ENCODE measurements around the gene MSI2.

The MSI2 gene

DNA sequence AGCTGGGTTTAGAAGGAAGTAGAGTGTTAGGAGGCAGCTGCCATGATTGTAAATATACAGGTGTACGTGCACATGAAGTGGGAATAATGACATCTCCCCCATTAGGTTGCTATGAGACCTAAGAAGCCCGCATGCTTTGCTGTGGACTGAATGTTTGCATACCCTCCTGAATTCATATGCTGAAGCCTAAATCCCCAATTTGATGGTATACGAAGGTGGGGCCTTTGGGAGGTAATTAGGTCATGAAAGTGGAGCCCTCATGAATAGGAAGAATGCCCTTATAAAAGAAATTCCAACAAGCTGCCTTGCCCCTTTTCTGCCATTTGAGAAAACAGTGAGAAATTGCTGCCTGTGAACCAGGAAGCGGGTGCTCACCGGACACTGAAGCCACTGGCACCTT, 444.8 kb downstream of the MSI2 start:
- H3K9me3 Mint-ChIP-seq, result no peaks in the 10 kb centered on the region
- H3K4me3 Mint-ChIP-seq, result no peak overlapping the region
- DNase-seq (ENCODE audit: low spot score in 2 of 2), result no peak
- H3K27me3 Mint-ChIP-seq, result no peaks in the 10 kb centered on the region
- no peak overlapping the region for H3K27ac Mint-ChIP-seq (ENCODE audit: low read depth)
- H3K4me1 Mint-ChIP-seq, result peaks cover 5% of the 10 kb centered on the region
- no peak for ATAC-seq (replicated peaks; ENCODE audit: extremely low read depth, poor library complexity, severe bottlenecking)
- no peaks in the 10 kb centered on the region for H3K36me3 Mint-ChIP-seq (ENCODE audit: insufficient read depth)

DNA sequence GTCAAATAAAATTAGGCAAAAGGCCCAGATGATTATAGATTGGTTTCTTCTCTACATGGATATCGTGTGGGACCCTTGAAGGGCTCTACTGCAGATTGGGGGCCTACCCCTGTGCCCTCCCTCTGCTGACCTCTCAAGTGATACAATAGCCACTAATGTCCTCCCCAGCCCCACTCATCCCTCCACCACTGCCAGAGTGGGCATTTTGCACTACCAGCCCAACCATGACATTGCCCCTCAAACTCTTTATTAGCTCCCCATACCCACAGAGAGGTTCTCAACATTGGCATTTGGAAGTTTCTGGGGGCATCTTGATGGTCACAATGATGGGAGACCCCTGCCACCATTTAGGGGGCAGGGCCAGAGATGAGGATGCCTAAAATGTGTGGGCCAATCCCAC, 446.9 kb downstream of the MSI2 start:
- Mint-ChIP-seq H3K36me3 (ENCODE audit: insufficient read depth) (no peaks in the 10 kb centered on the region), H3K4me1 (peaks cover 5% of the 10 kb centered on the region), H3K27me3 (no peaks in the 10 kb centered on the region), H3K4me3 (no peak overlapping the region), H3K9me3 (no peaks in the 10 kb centered on the region), H3K27ac (ENCODE audit: low read depth) (no peak overlapping the region)
- no peak for ATAC-seq (replicated peaks; ENCODE audit: extremely low read depth, poor library complexity, severe bottlenecking)
- no peak for DNase-seq (ENCODE audit: low spot score in 2 of 2)

DNA sequence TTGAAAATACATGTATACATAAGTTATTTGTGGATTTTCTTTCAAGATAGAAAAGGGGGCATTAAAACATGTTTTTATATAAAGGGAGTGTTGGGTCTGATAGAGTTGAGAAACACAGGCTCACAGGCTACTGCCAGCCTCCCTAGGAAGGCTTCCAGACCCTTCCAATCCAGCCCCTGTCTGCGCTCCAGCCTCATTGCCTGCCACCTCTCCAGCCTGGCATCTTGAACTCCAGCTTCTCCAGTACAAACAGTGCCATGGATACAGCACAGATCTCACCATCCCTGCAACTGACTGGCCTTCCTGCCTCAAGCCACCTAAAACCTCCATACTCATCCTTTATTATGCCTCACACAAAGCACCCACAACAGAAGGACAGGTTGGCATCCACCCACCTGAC, 448.1 kb downstream of the MSI2 start:
- Mint-ChIP-seq H3K4me1 (peaks cover 5% of the 10 kb centered on the region), H3K9me3 (no peaks in the 10 kb centered on the region), H3K27ac (ENCODE audit: low read depth) (no peak overlapping the region), H3K27me3 (no peaks in the 10 kb centered on the region), H3K4me3 (no peak overlapping the region), H3K36me3 (ENCODE audit: insufficient read depth) (no peaks in the 10 kb centered on the region)
- ATAC-seq (replicated peaks; ENCODE audit: extremely low read depth, poor library complexity, severe bottlenecking), result no peak
- no peak for DNase-seq (ENCODE audit: low spot score in 2 of 2)

GRCh38 chr17:57705921-57706695, 449.8 kb downstream of the MSI2 start:
- no peak overlapping the region for H3K4me3 Mint-ChIP-seq
- no peaks in the 10 kb centered on the region for H3K9me3 Mint-ChIP-seq
- peaks cover 5% of the 10 kb centered on the region for H3K4me1 Mint-ChIP-seq
- DNase-seq (ENCODE audit: low spot score in 2 of 2) (no peak), ATAC-seq (replicated peaks; ENCODE audit: extremely low read depth, poor library complexity, severe bottlenecking) (no peak)
- no peak overlapping the region for H3K27ac Mint-ChIP-seq (ENCODE audit: low read depth)
- peaks cover 3% of the 10 kb centered on the region for H3K27me3 Mint-ChIP-seq
- H3K36me3 Mint-ChIP-seq (ENCODE audit: insufficient read depth), result no peaks in the 10 kb centered on the region

GRCh38 chr17:57706761-57707160, 450.4 kb downstream of the MSI2 start:
- Mint-ChIP-seq H3K4me1 (peaks cover 5% of the 10 kb centered on the region), H3K27me3 (peaks cover 10% of the 10 kb centered on the region), H3K4me3 (no peak overlapping the region), H3K36me3 (ENCODE audit: insufficient read depth) (no peaks in the 10 kb centered on the region), H3K9me3 (no peaks in the 10 kb centered on the region), H3K27ac (ENCODE audit: low read depth) (no peak overlapping the region)
- ATAC-seq (replicated peaks; ENCODE audit: extremely low read depth, poor library complexity, severe bottlenecking) (no peak), DNase-seq (ENCODE audit: low spot score in 2 of 2) (no peak)

- no peak for ATAC-seq (replicated peaks; ENCODE audit: extremely low read depth, poor library complexity, severe bottlenecking)
- H3K27me3 Mint-ChIP-seq, result peaks cover 13% of the 10 kb centered on the region
- peaks cover 5% of the 10 kb centered on the region for H3K4me1 Mint-ChIP-seq
- H3K4me3 Mint-ChIP-seq, result no peak overlapping the region
- no peak for DNase-seq (ENCODE audit: low spot score in 2 of 2)
- no peaks in the 10 kb centered on the region for H3K9me3 Mint-ChIP-seq
- no peaks in the 10 kb centered on the region for H3K36me3 Mint-ChIP-seq (ENCODE audit: insufficient read depth)
- no peak overlapping the region for H3K27ac Mint-ChIP-seq (ENCODE audit: low read depth)
These were observed 451.6 kb downstream of the MSI2 start for GRCh38 chr17:57707892-57708291.

GRCh38 chr17:57708410-57708809, 452.1 kb downstream of the MSI2 start:
- H3K27ac Mint-ChIP-seq (ENCODE audit: low read depth), result peak overlapping the region; percentile 26
- H3K27me3 Mint-ChIP-seq, result peaks cover 18% of the 10 kb centered on the region
- peaks cover 5% of the 10 kb centered on the region for H3K4me1 Mint-ChIP-seq
- ATAC-seq (replicated peaks; ENCODE audit: extremely low read depth, poor library complexity, severe bottlenecking), result no peak
- no peak for DNase-seq (ENCODE audit: low spot score in 2 of 2)
- H3K9me3 Mint-ChIP-seq, result no peaks in the 10 kb centered on the region
- H3K4me3 Mint-ChIP-seq, result no peak overlapping the region
- no peaks in the 10 kb centered on the region for H3K36me3 Mint-ChIP-seq (ENCODE audit: insufficient read depth)

DNA sequence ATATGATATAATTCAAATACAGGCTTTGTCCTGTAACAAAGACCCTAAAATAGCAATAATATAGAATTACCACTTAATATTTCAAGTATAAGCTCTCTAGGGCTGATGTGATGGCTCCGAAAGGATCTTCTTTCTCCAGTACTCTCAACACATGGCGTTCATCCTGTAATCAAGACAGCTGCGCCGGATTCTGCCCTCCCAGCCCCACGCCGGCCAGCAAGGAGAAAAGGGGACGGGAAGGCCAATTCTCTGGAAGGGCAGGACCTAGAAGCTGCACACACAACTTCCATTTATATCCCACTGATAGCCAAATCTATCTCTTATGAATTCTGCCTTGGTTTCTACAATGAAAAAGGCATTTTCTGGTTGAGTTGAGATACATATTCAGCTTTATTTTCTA, 456.8 kb downstream of the MSI2 start:
- H3K4me1 Mint-ChIP-seq, result no peaks in the 10 kb centered on the region
- DNase-seq (ENCODE audit: low spot score in 2 of 2) (no peak), ATAC-seq (replicated peaks; ENCODE audit: extremely low read depth, poor library complexity, severe bottlenecking) (no peak)
- no peaks in the 10 kb centered on the region for H3K9me3 Mint-ChIP-seq
- H3K4me3 Mint-ChIP-seq, result no peak overlapping the region
- H3K27me3 Mint-ChIP-seq, result peaks cover 61% of the 10 kb centered on the region
- no peak overlapping the region for H3K27ac Mint-ChIP-seq (ENCODE audit: low read depth)
- peaks cover 1% of the 10 kb centered on the region for H3K36me3 Mint-ChIP-seq (ENCODE audit: insufficient read depth)

- Mint-ChIP-seq H3K4me3 (no peak overlapping the region), H3K36me3 (ENCODE audit: insufficient read depth) (peaks cover 1% of the 10 kb centered on the region), H3K27me3 (peaks cover 61% of the 10 kb centered on the region), H3K27ac (ENCODE audit: low read depth) (no peak overlapping the region), H3K9me3 (no peaks in the 10 kb centered on the region), H3K4me1 (no peaks in the 10 kb centered on the region)
- ATAC-seq (replicated peaks; ENCODE audit: extremely low read depth, poor library complexity, severe bottlenecking) (no peak), DNase-seq (ENCODE audit: low spot score in 2 of 2) (no peak)
These were observed 458.4 kb downstream of the MSI2 start for GRCh38 chr17:57714665-57715180.

- Mint-ChIP-seq H3K27ac (ENCODE audit: low read depth) (no peak overlapping the region), H3K36me3 (ENCODE audit: insufficient read depth) (peaks cover 1% of the 10 kb centered on the region), H3K9me3 (no peaks in the 10 kb centered on the region), H3K4me3 (no peak overlapping the region), H3K27me3 (peaks cover 59% of the 10 kb centered on the region), H3K4me1 (no peaks in the 10 kb centered on the region)
- no peak for DNase-seq (ENCODE audit: low spot score in 2 of 2)
- no peak for ATAC-seq (replicated peaks; ENCODE audit: extremely low read depth, poor library complexity, severe bottlenecking)
These were observed 459.7 kb downstream of the MSI2 start for GRCh38 chr17:57715981-57716380.

DNA sequence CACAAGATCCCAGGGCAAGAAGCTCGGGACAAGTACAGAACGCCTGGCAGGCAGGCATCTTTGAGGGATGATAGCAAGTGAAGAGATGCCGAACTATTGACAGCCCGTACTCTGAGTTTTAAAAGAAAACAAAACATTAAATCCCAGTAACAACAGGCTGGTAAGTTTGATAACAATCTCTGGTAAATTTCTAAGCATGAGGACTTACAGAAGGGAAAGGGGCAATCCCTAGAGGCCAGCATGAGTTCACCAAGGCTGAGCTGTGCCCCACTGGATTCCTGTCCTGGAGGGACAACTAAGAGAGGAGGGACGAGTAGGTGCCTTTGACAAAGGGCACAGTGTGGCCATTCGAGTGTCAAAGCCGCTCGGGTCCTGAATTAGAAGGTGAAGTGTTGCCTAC, 462.6 kb downstream of the MSI2 start:
- no peaks in the 10 kb centered on the region for H3K9me3 Mint-ChIP-seq

GRCh38 chr17:57720386-57721035, 464.2 kb downstream of the MSI2 start:
- Mint-ChIP-seq H3K9me3 (no peaks in the 10 kb centered on the region), H3K4me3 (no peak overlapping the region), H3K27ac (ENCODE audit: low read depth) (no peak overlapping the region), H3K27me3 (peaks cover 24% of the 10 kb centered on the region), H3K36me3 (ENCODE audit: insufficient read depth) (peaks cover 2% of the 10 kb centered on the region), H3K4me1 (no peaks in the 10 kb centered on the region)
- no peak for DNase-seq (ENCODE audit: low spot score in 2 of 2)
- ATAC-seq (replicated peaks; ENCODE audit: extremely low read depth, poor library complexity, severe bottlenecking), result no peak

More for the DNA sequence above, 462.6 kb downstream of the MSI2 start:
- H3K27me3 Mint-ChIP-seq, result peaks cover 38% of the 10 kb centered on the region
- DNase-seq (ENCODE audit: low spot score in 2 of 2) (no peak), ATAC-seq (replicated peaks; ENCODE audit: extremely low read depth, poor library complexity, severe bottlenecking) (no peak)
- H3K4me3 Mint-ChIP-seq, result no peak overlapping the region
- H3K4me1 Mint-ChIP-seq, result no peaks in the 10 kb centered on the region
- H3K27ac Mint-ChIP-seq (ENCODE audit: low read depth), result no peak overlapping the region
- peaks cover 1% of the 10 kb centered on the region for H3K36me3 Mint-ChIP-seq (ENCODE audit: insufficient read depth)

Data from central memory CD8-positive, alpha-beta T cell (primary cell).